Ovary (tissue), 3 donors: ENCODE results near the gene RGN.

Experiments
- CTCF ChIP-seq, 3 donors: fragments of 450-650 bp in 2 of 3; fragments of 200-600 bp in 1 of 3; IDR thresholded peaks; one replicate each; pipeline versions ENCODE4 v1.5.1 to v1.8.0; 2016 to 2022; ENCODE audit warnings: antibody characterized with exemption in 3 of 3, mild to moderate bottlenecking in 1 of 3
- EP300 ChIP-seq: sonication (generic); formaldehyde crosslinking; IDR thresholded peaks from one replicate; pipeline ENCODE4 v1.6.1; 2017; ENCODE audit warnings: antibody characterized with exemption
- POLR2A ChIP-seq: fragments of 450-650 bp; IDR thresholded peaks from one replicate; pipeline ENCODE4 v1.6.1; 2017; ENCODE audit warnings: antibody characterized with exemption, mild to moderate bottlenecking, moderate library complexity
- donor health status: DM: no; HTN: no; CAD: no.

- TF ChIP-seq CTCF (IDR thresholded peaks at IDR 0.05) (peak; percentile 29 to 50 (median 33)), EP300 (no peak), POLR2A (no peak)
Observed at GRCh38 chrX:47030339-47030738, 47.9 kb upstream of the RGN start.
